ENCODE results near the gene TRAK2. TPM values are rescaled to one million over a fixed set of nuclear protein-coding genes. Genes with fewer than 3 reads are reported as not detected.
A peak's percentile ranks its signal among the peaks of the same experiment; 100 is the strongest.
"Not testable (repeated sequence)": the region's sequence is repeated elsewhere in the genome, so short reads cannot be mapped to it uniquely, and the experiment has no call there.

Gene TRAK2
- total and polyA plus RNA-seq, 8 donors, result 8.2 to 46.8 (median 27.2) TPM

DNA sequence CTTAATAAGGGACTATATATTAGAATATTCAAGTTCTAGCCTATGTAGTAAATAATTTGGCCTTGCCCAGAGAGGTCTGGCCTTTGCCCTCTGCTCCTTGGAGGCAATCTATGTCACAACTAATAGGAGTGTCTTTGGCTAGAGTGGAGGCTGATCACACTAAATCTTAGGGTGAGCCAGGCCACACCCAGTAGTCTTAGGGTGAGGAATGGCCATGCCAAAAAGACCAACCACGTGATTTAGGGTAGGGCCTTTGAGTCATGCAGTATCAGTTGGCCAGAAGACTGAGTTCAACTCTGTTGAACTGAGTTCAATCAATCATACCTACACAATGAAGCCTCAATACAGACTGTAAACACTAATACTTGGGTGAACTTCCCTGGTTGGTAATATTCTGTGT, 68.1 kb downstream of the TRAK2 start:
- H3K4me3 ChIP-seq, result no peak overlapping the region
- H3K9me3 ChIP-seq, result no peaks in the 10 kb centered on the region
- peak in 1 of 2 donors; percentile 41 for DNase-seq
- H3K4me1 ChIP-seq, result no peaks in the 10 kb centered on the region
- 27 to 63% (median 44%) methylated on average over 1 of the region's 1 CpG for WGBS, 5 donors
- no peaks in the 10 kb centered on the region for H3K27me3 ChIP-seq
- H3K27ac ChIP-seq, result no peak overlapping the region
- intact Hi-C loops (cut with DNase I; ENCODE audit: low total_unique reads), result no loop called here
- H3K36me3 ChIP-seq, result peaks cover 24 to 90% (median 79%) of the 10 kb centered on the region in 4 donors
- TF ChIP-seq POLR2A (IDR thresholded peaks at IDR 0.05), result no peak
- TF ChIP-seq POLR2AphosphoS5 (IDR thresholded peaks at IDR 0.05), result peak in 1 of 3 donors; percentile 32

DNA sequence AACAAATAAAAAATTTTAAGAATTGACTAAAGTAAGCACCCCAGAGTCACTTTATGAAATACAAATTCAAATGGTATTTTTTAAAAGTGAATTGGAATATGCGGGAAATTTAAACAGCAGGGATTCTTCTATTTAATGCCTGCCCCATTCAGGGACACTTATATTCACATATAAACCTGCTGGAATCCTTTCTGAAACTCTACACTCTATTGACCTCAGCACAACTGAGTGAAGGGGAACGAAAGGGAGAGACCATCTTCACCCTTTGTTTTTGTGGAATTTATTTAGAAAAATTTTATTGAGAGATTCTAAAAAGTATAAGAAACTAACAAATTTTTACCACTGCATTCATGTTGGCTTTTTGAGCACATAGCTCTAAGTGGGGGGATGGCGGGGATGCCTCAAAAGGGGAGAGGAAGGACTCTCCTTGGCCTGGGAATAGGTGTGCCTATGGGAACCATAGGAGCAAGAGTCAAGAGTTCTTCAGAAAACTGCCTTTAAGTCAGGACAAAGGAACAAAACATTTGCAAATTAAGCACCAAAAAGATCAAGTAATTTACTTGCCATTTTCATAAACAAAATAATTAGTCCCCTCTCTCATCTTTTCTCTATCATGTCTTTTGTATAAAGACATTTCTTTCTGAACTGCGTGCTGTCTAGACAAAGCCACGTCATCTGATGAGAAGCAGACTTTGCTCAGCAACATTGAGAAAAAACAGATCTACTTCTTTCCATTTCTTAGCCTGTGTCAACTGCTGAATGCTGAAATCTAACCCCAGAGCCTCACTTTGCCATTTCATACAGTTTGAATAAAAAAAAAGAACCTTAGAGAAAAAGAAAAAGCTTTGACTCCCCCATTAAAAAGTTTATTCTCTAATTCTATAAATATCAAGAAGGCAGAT, 72.5 kb downstream of the TRAK2 start:
- 79 to 91% (median 86%) methylated on average over 5 of the region's 5 CpGs for WGBS, 5 donors
- intact Hi-C loops (cut with DNase I; ENCODE audit: low total_unique reads), result no loop called here
- no peak overlapping the region for H3K4me3 ChIP-seq

DNA sequence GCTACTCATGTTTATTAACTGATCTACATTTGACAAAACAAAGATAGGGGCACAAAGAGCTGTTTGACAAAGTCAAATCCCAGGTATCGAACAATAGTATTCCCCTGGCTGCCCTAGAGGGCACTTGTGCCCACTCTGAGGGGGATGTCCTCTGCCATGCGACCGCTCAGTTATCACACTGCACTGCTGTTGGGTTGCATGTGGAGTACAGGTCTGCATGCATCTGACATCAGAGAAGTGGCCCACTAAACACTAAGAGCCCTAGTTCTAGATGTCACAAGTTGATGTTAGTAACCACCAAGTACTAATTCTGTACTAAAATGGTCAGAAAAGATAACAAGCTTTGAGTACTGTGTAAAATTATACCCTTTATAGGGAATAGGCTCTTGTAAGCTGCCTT, 74.0 kb downstream of the TRAK2 start:
- no peak for DNase-seq
- H3K4me3 ChIP-seq, result no peak overlapping the region
- TF ChIP-seq EP300 (IDR thresholded peaks at IDR 0.05) (no peak), POLR2AphosphoS5 (IDR thresholded peaks at IDR 0.05) (no peak), POLR2A (IDR thresholded peaks at IDR 0.05) (no peak)
- TF ChIP-seq, protein P1, sequence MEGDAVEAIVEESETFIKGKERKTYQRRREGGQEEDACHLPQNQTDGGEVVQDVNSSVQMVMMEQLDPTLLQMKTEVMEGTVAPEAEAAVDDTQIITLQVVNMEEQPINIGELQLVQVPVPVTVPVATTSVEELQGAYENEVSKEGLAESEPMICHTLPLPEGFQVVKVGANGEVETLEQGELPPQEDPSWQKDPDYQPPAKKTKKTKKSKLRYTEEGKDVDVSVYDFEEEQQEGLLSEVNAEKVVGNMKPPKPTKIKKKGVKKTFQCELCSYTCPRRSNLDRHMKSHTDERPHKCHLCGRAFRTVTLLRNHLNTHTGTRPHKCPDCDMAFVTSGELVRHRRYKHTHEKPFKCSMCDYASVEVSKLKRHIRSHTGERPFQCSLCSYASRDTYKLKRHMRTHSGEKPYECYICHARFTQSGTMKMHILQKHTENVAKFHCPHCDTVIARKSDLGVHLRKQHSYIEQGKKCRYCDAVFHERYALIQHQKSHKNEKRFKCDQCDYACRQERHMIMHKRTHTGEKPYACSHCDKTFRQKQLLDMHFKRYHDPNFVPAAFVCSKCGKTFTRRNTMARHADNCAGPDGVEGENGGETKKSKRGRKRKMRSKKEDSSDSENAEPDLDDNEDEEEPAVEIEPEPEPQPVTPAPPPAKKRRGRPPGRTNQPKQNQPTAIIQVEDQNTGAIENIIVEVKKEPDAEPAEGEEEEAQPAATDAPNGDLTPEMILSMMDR (IDR thresholded peaks at IDR 0.05), result no peak
- 87 to 98% (median 91%) methylated on average over 3 of the region's 3 CpGs for WGBS, 5 donors
- H3K4me1 ChIP-seq, result no peaks in the 10 kb centered on the region
- H3K27me3 ChIP-seq, result no peaks in the 10 kb centered on the region
- H3K9me3 ChIP-seq, result no peaks in the 10 kb centered on the region
- no peak overlapping the region for H3K27ac ChIP-seq
- intact Hi-C loops (cut with DNase I; ENCODE audit: low total_unique reads), result no loop called here
- peaks cover 13 to 45% (median 32%) of the 10 kb centered on the region in 4 donors for H3K36me3 ChIP-seq

More for the DNA sequence above, 72.5 kb downstream of the TRAK2 start:
- Histone ChIP-seq H3K4me1 (no peaks in the 10 kb centered on the region), H3K36me3 (peaks cover 13 to 58% (median 44%) of the 10 kb centered on the region in 4 donors), H3K9me3 (no peaks in the 10 kb centered on the region), H3K27ac (peak overlapping the region in 1 of 5 donors; percentile 34), H3K27me3 (no peaks in the 10 kb centered on the region)
- TF ChIP-seq EP300 (IDR thresholded peaks at IDR 0.05), result no peak
- peak in 1 of 3 donors; percentile 80 for TF ChIP-seq POLR2AphosphoS5 (IDR thresholded peaks at IDR 0.05)
- DNase-seq, result peak in 1 of 2 donors; percentile 70

DNA sequence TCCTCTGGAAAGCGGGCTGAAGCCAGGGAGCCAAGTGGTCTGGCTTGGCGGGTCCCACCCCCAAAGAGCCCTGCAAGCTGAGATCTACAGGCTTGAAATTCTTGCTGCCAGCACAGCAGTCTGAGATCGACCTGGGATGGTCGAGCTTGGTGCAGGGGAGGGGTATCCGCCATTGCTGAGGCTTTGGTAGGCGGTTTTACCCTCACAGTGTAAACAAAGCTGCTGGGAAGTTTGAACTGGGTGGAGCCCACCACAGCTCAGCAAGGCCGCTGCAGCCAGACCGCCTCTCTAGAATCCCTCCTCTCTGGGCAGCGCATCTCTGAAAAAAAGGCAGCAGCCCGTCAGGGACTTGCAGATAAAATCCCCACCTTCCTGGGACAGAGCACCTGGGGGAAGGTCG, 81.5 kb downstream of the TRAK2 start:
- TF ChIP-seq, protein P1 (IDR thresholded peaks at IDR 0.05), result no peak
- TF ChIP-seq POLR2AphosphoS5 (IDR thresholded peaks at IDR 0.05), result no peak
- no peak for TF ChIP-seq EP300 (IDR thresholded peaks at IDR 0.05)
- TF ChIP-seq POLR2A (IDR thresholded peaks at IDR 0.05), result no peak
- WGBS, 5 donors, result 83 to 89% (median 87%) methylated on average over 5 to 11 of the region's 11 CpGs
- Histone ChIP-seq H3K36me3 (peaks cover 0 to 18% (median 11%) of the 10 kb centered on the region in 4 donors), H3K4me1 (no peaks in the 10 kb centered on the region), H3K27ac (no peak overlapping the region), H3K27me3 (no peaks in the 10 kb centered on the region), H3K9me3 (peaks cover 0 to 18% (median 6%) of the 10 kb centered on the region in 4 donors), H3K4me3 (no peak overlapping the region)
- intact Hi-C loops (cut with DNase I; ENCODE audit: low total_unique reads), result loop anchor here (10.0 kb wide), 1 partner anchor 135 kb away; no protein-coding TSS in a partner anchor
- no peak for DNase-seq

DNA sequence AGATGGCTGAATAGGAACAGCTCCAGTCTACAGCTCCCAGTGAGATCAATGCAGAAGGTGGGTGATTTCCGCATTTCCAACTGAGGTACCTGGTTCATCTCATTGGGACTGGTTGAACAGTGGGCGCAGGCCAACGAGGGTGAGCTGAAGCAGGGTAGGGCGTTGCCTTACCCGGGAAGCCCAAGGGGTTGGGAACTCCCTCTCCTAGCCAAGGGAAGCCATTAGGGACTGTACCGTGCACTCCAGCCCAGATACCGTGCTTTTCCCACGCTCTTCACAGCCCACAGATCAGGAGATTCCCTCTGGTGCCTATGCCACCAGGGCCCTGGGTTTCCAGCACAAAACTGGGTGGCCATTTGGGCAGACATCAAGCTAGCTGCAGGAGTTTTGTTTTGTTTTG, 81.9 kb downstream of the TRAK2 start:
- H3K27ac ChIP-seq, H3K4me3 ChIP-seq, H3K27me3 ChIP-seq, DNase-seq, H3K4me1 ChIP-seq: not testable (repeated sequence)
- Histone ChIP-seq H3K9me3 (peaks cover 0 to 18% (median 6%) of the 10 kb centered on the region in 4 donors), H3K36me3 (peaks cover 0 to 18% (median 11%) of the 10 kb centered on the region in 4 donors)
- intact Hi-C loops (cut with DNase I; ENCODE audit: low total_unique reads), result loop anchor here (10.0 kb wide), 1 partner anchor 135 kb away; no protein-coding TSS in a partner anchor
- WGBS, 5 donors, result 84 to 98% (median 93%) methylated on average over 6 to 8 of the region's 8 CpGs

Data from stomach (tissue), 9 donors.